Caco-2 (cell line): ENCODE data around the gene EHD4. TPM values are rescaled to one million over a fixed set of nuclear protein-coding genes. Genes with fewer than 3 reads are reported as not detected.
A peak's percentile ranks its signal among the peaks of the same experiment; 100 is the strongest.

Experiments
- BruUV-seq: library from RNA; stranded (reverse); fragments of 400-500 nt; replicated peaks from 2 replicates; lab custom pipeline; 2021; lab: Mats Ljungman, UMichigan
- CTCF ChIA-PET: fragments of 300-600 bp; sonication (Branson Sonifier 250); formaldehyde crosslinking; loops from one replicate; lab custom pipeline; 2022; ENCODE audit warnings: antibody characterized with exemption; lab: Charles Lee
- POLR2A ChIA-PET: fragments of 300-600 bp; sonication (Branson Sonifier 250); formaldehyde crosslinking; loops from one replicate; lab custom pipeline; 2022; ENCODE audit warnings: antibody characterized with exemption; lab: Charles Lee
- DNase-seq, 2 experiments: peaks; one replicate each; pipeline versions ENCODE4 v3.0.0 to v3.0.0-alpha.2; 2020 to 2022
- H3K27me3 ChIP-seq: replicated peaks from 2 replicates; pipeline ENCODE4 v1.6.0; 2011; ENCODE audit warnings: low read length; ENCODE audit not compliant: control insufficient read depth, insufficient read depth
- H3K36me3 ChIP-seq: 2 replicates; pipeline ENCODE4 v1.5.1; 2011; ENCODE audit warnings: low read length; ENCODE audit not compliant: control insufficient read depth, insufficient read depth
- H3K4me1 ChIP-seq: fragments of 250-450 bp; sonication (Bioruptor Pico); 2 replicates; pipeline ENCODE4 v1.5.1; 2020; ENCODE audit warnings: mild to moderate bottlenecking
- H3K4me3 ChIP-seq: 2 replicates; pipeline ENCODE4 v1.5.1; 2011; ENCODE audit warnings: low read depth, mild to moderate bottlenecking, control low read depth, low read length
- H3K9me3 ChIP-seq: fragments of 250-450 bp; sonication (Bioruptor Pico); 2 replicates; pipeline ENCODE4 v1.5.1; 2020; ENCODE audit warnings: mild to moderate bottlenecking, moderate library complexity
- H3K27ac Mint-ChIP-seq: one replicate; pipeline ENCODE4 v1.8.0; 2022; ENCODE audit warnings: mixed read lengths; ENCODE audit not compliant: unreplicated experiment
- H3K27me3 Mint-ChIP-seq: one replicate; pipeline ENCODE4 v1.8.0; 2022; ENCODE audit warnings: mixed read lengths; ENCODE audit not compliant: insufficient read depth, unreplicated experiment
- H3K36me3 Mint-ChIP-seq: one replicate; pipeline ENCODE4 v1.8.0; 2022; ENCODE audit warnings: mild to moderate bottlenecking, mixed read lengths; ENCODE audit not compliant: insufficient read depth, unreplicated experiment
- H3K4me1 Mint-ChIP-seq: one replicate; pipeline ENCODE4 v1.8.0; 2022; ENCODE audit warnings: low read depth, mixed read lengths; ENCODE audit not compliant: unreplicated experiment
- H3K4me3 Mint-ChIP-seq: one replicate; pipeline ENCODE4 v1.8.0; 2022; ENCODE audit warnings: mild to moderate bottlenecking, moderate library complexity, mixed read lengths; ENCODE audit not compliant: unreplicated experiment
- H3K9me3 Mint-ChIP-seq: one replicate; pipeline ENCODE4 v1.8.0; 2022; ENCODE audit warnings: mixed read lengths; ENCODE audit not compliant: unreplicated experiment
- CTCF ChIP-seq, 2 experiments: fragments of 200-600 bp in 1 of 2; IDR thresholded peaks; 1 replicate in 1 of 2; 2 replicates in 1 of 2; pipeline versions ENCODE4 v1.5.1 to v1.8.0; 2011 to 2022; ENCODE audit warnings: antibody characterized with exemption in 1 of 2, control low read depth in 1 of 2, inconsistent platforms in 1 of 2, low read depth in 1 of 2, low read length in 1 of 2, mild to moderate bottlenecking in 1 of 2, moderate library complexity in 1 of 2; ENCODE audit not compliant: insufficient read depth in 1 of 2, severe bottlenecking in 1 of 2, unreplicated experiment in 1 of 2
- intact Hi-C: fragments of 100-400 bp; cut with micrococcal nuclease; formaldehyde crosslinking; loops from one replicate; pipeline ENCODE4 v1.10.0; 2022; ENCODE audit not compliant: unreplicated experiment
- total RNA-seq: library from RNA; stranded (reverse); gene quantifications from 2 replicates; pipeline ENCODE4 v1.2.3, GENCODE V29; 2022

The EHD4 gene
- total RNA-seq, 1 experiment from 2014 or later: 31.6 TPM

GRCh38 chr15:41971089-41971894 is 1.1 kb downstream of the EHD4 start:
- Mint-ChIP-seq H3K27ac (peak overlapping the region; percentile 75), H3K36me3 (peaks cover 23% of the 10 kb centered on the region), H3K9me3 (no peaks in the 10 kb centered on the region), H3K4me1 (peaks cover 42% of the 10 kb centered on the region), H3K27me3 (no peaks in the 10 kb centered on the region), H3K4me3 (peak overlapping the region; percentile 88)
- Histone ChIP-seq H3K9me3 (no peaks in the 10 kb centered on the region), H3K36me3 (no peaks in the 10 kb centered on the region; the same call in 1 of the 2 replicates), H3K4me3 (peak overlapping the region; percentile 68), H3K27me3 (no peaks in the 10 kb centered on the region), H3K4me1 (peaks cover 39% of the 10 kb centered on the region)
- CTCF ChIA-PET: interaction anchor here (1.3 to 2.8 kb wide), 5 partner anchors 19 to 86 kb away, joined by 3 to 15 read pairs (median 8); no protein-coding TSS in a partner anchor
- TF ChIP-seq CTCF (IDR thresholded peaks at IDR 0.05; ENCODE audit: insufficient read depth in 1 of 2, low read depth in 1 of 2, low read length in 1 of 2, severe bottlenecking in 1 of 2, unreplicated experiment in 1 of 2): no peak
- POLR2A ChIA-PET: interaction anchor here (1.8 kb wide), 1 partner anchor 27 kb away, joined by 6 read pairs; no protein-coding TSS in a partner anchor
- peak; percentile 65 to 66 for DNase-seq
- intact Hi-C loops: loop anchor here (5.0 kb wide), 2 partner anchors 44 to 301 kb away; partner anchors contain the start of genes GANC and TMEM87A
- TSS peak; percentile 50 for BruUV-seq

- H3K4me3 Mint-ChIP-seq: peak overlapping the region; percentile 88
- BruUV-seq: no TSS peak
- Histone ChIP-seq H3K9me3 (no peaks in the 10 kb centered on the region), H3K36me3 (no peaks in the 10 kb centered on the region; the same call in 1 of the 2 replicates), H3K4me1 (peaks cover 40% of the 10 kb centered on the region), H3K27me3 (no peaks in the 10 kb centered on the region), H3K4me3 (no peak overlapping the region)
- no peak for DNase-seq
- H3K36me3 Mint-ChIP-seq: peaks cover 30% of the 10 kb centered on the region
- H3K27ac Mint-ChIP-seq: peak overlapping the region; percentile 75
- peaks cover 48% of the 10 kb centered on the region for H3K4me1 Mint-ChIP-seq
- intact Hi-C loops: loop anchor here (5.0 kb wide), 2 partner anchors 43 to 302 kb away; partner anchors contain the start of genes GANC and TMEM87A
- H3K27me3 Mint-ChIP-seq: no peaks in the 10 kb centered on the region
- ChIA-PET POLR2A (no interaction called here), CTCF (interaction anchor here (0.5 to 1.3 kb wide), 4 partner anchors 19 to 182 kb away, joined by 3 read pairs; no protein-coding TSS in a partner anchor)
- no peaks in the 10 kb centered on the region for H3K9me3 Mint-ChIP-seq
- no peak for TF ChIP-seq CTCF (IDR thresholded peaks at IDR 0.05; ENCODE audit: insufficient read depth in 1 of 2, low read depth in 1 of 2, low read length in 1 of 2, severe bottlenecking in 1 of 2, unreplicated experiment in 1 of 2)
These were observed 1.9 kb downstream of the EHD4 start for GRCh38 chr15:41970456-41970855.

- no peak for DNase-seq
- Histone ChIP-seq H3K9me3 (no peaks in the 10 kb centered on the region), H3K4me1 (peaks cover 40% of the 10 kb centered on the region), H3K36me3 (no peaks in the 10 kb centered on the region; the same call in 1 of the 2 replicates), H3K4me3 (no peak overlapping the region), H3K27me3 (no peaks in the 10 kb centered on the region)
- no peak for TF ChIP-seq CTCF (IDR thresholded peaks at IDR 0.05; ENCODE audit: insufficient read depth in 1 of 2, low read depth in 1 of 2, low read length in 1 of 2, severe bottlenecking in 1 of 2, unreplicated experiment in 1 of 2)
- BruUV-seq: no TSS peak
- Mint-ChIP-seq H3K4me1 (peaks cover 48% of the 10 kb centered on the region), H3K27me3 (no peaks in the 10 kb centered on the region), H3K4me3 (peak overlapping the region; percentile 88), H3K36me3 (peaks cover 30% of the 10 kb centered on the region), H3K9me3 (no peaks in the 10 kb centered on the region), H3K27ac (peak overlapping the region; percentile 75)
- intact Hi-C loops: loop anchor here (1.0 to 5.0 kb wide), 3 partner anchors 9 to 302 kb away; partner anchors contain the start of genes GANC and TMEM87A
- POLR2A ChIA-PET: no interaction called here
- CTCF ChIA-PET: interaction anchor here (0.5 to 0.8 kb wide), 2 partner anchors 77 to 118 kb away, joined by 3 read pairs; no protein-coding TSS in a partner anchor
These were observed 2.4 kb downstream of the EHD4 start for GRCh38 chr15:41969851-41970431.
